Loucy (cell line): Measurements from ENCODE around the gene COL13A1.

Experiments
- EZH2phosphoT487 ChIP-seq: fragments of 200-600 bp; IDR thresholded peaks from 2 replicates; pipeline ENCODE4 v1.6.1; 2018; ENCODE audit warnings: antibody characterized with exemption, mild to moderate bottlenecking, moderate library complexity, borderline replicate concordance
- TF ChIP-seq, protein P1 (sequence below): fragments of 200-600 bp; sonication (generic); conservative IDR thresholded peaks from 2 replicates; pipeline ENCODE4 v1.5.1; 2014; ENCODE audit warnings: mild to moderate bottlenecking, antibody characterized with exemption, low read length

- TF ChIP-seq, protein P1, sequence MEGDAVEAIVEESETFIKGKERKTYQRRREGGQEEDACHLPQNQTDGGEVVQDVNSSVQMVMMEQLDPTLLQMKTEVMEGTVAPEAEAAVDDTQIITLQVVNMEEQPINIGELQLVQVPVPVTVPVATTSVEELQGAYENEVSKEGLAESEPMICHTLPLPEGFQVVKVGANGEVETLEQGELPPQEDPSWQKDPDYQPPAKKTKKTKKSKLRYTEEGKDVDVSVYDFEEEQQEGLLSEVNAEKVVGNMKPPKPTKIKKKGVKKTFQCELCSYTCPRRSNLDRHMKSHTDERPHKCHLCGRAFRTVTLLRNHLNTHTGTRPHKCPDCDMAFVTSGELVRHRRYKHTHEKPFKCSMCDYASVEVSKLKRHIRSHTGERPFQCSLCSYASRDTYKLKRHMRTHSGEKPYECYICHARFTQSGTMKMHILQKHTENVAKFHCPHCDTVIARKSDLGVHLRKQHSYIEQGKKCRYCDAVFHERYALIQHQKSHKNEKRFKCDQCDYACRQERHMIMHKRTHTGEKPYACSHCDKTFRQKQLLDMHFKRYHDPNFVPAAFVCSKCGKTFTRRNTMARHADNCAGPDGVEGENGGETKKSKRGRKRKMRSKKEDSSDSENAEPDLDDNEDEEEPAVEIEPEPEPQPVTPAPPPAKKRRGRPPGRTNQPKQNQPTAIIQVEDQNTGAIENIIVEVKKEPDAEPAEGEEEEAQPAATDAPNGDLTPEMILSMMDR, result no peak
- TF ChIP-seq EZH2phosphoT487, result no peak
Observed at GRCh38 chr10:69951658-69952057, 150.0 kb downstream of the COL13A1 start.
